ENCODE measurements around the gene KRT84.
A peak's percentile ranks its signal among the peaks of the same experiment; 100 is the strongest.

KRT84 gene

GRCh38 chr12:52362118-52362726 is 23.2 kb downstream of the KRT84 start:
- no peak for DNase-seq (ENCODE audit: low read depth in 2 of 2)

GRCh38 chr12:52361553-52361952 is 23.9 kb downstream of the KRT84 start:
- no peak for DNase-seq (ENCODE audit: low read depth in 2 of 2)

GRCh38 chr12:52360663-52361271 is 24.7 kb downstream of the KRT84 start:
- DNase-seq (ENCODE audit: low read depth in 2 of 2): no peak

- no peak for DNase-seq (ENCODE audit: low read depth in 2 of 2)
Measured at GRCh38 chr12:52360106-52360662, 25.3 kb downstream of the KRT84 start.

DNA sequence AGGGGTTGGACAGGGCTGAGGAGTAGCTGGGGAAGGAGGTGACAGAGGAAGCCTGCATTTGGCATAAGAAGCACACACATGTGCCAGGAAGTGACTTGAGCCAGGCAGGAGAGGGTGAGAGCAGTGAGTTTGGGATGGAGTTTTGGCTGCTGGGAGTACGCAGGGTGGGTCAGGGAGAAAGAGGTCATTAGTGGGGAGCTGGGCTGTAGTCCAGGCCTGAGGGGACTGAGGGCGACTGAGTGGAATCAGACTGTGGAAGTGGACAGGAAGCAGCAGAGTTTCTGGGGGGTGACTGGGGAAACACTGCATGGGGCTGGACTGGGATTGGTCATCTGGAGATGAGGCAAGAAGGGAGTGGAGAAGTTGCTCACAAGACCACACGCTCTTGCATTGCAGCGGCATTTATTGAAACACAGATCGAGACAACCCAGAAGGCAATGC is 25.8 kb downstream of the KRT84 start:
- no peak for DNase-seq (ENCODE audit: low read depth in 2 of 2)

DNA sequence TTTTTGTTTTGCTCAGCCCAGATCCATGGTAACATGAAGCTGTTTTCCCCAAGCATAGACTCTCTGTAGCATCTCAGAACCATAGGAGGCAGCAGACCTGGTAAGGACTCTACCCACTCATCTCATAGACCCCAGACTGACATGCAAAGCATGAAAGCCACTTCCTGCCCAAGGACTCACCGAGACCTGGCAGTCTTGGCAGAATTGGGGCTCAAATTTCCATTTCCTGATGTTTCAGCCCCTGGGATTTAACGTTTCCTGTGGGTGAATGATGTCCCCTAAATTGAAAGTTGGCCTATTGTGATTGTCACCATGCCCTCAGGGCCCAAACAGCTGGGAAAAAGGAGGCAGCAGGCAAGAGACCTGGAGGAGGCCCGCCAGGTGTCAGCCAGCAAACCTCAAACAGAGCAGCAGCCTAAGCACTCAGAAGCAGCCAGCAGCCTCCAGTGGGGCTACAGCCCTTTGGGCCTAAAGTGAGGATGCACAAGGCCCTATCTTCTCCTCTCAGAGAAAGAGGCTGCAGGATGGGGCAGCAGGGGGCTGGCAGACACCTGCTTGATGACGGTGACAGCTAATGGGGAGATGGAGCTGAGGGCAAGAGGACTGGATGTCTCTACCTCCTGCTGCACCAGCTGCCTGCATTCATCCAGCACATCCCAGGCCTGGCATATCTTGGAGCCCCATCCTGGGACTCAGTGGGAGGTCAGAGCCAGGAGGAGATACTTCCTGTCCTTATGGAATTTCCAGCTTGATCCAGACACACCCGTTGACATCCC is 26.7 kb downstream of the KRT84 start:
- DNase-seq (ENCODE audit: low read depth in 2 of 2): no peak

GRCh38 chr12:52356762-52357580 is 28.5 kb downstream of the KRT84 start:
- no peak for DNase-seq (ENCODE audit: low read depth in 2 of 2)

DNA sequence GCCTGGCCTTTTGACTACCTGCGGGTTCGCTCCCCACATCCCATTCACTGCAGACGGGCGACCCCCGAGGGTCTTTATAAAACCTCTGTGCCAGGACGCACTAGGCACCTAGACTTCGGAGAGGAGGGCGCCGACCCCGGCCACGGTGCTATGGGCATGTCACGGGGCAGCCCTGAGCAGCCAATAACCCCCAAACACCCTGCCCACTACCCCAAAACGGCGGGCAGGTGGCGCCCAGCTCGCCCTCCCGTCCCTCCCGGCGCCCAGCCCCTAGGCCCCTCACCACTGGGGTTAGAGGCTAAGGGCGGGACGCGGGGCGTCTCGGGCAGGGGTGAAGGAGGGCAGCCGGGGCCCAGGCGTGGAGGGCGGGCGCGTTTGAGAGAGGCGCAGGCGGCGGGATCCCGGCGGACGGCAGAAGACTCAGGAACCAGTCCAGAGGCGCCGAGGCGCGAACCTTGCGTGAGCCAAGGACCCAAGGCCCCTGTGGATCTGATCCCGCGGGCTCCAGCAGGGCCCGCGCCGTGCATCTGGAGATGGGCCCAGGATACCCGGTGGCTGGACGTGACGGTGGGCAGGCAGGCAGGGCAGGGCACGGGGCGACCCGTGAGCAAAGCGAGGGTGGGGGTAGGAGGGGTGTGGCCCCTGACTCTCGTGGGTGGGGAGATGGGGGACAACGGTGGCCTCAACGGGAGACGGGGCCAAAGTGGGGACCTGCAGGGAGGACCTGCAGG is 29.3 kb downstream of the KRT84 start:
- no peak for DNase-seq (ENCODE audit: low read depth in 2 of 2)

GRCh38 chr12:52355176-52355575 is 30.3 kb downstream of the KRT84 start:
- DNase-seq (ENCODE audit: low read depth in 2 of 2): no peak

GRCh38 chr12:52354200-52354599 is 31.3 kb downstream of the KRT84 start:
- DNase-seq (ENCODE audit: low read depth in 2 of 2): no peak

GRCh38 chr12:52353766-52354165 is 31.7 kb downstream of the KRT84 start:
- DNase-seq (ENCODE audit: low read depth in 2 of 2): no peak

- DNase-seq (ENCODE audit: low read depth in 2 of 2): no peak
Measured at GRCh38 chr12:52352951-52353350, 32.5 kb downstream of the KRT84 start.

DNA sequence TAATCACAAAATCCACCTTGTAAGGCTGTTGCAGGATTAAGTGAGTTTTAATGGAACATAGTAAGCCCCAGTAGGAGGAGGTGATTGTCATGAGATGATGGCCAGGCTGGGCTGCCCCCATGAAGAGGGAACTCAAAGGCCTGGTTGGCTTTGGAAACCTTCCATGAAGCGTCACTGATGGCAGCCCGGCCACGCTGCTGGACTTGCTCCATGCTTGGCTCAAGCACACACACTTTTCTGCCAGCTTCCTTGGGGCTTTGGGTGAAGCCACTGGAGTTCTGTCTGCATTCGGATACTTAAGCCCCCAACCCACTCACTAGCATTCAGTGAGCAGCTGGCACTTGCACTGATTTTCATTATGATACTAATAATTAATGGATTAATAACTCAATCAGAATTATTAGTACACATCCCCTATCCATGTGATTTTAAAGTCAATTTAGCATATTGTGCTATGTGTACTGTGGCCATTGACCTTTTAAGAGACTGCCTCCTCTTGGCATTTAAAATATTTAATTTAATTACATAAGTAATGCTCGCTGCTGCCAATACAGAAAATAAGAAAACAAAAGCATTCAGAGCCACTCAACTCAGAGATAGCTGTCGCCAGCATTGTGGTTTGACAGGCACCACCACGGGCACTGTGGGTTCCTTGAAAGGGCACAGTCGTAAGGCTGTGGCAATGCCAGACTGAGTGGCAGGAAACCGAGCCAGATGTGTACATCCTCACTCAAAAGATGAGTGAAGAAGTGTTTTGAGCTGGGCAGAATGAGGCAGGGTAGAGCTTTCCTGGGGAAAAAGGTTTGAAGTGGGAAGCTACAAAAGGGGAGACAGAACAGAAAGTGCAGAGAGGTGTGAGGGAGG is 34.0 kb downstream of the KRT84 start:
- DNase-seq (ENCODE audit: low read depth in 2 of 2): peak in 1 of 2 donors; percentile 12

DNA sequence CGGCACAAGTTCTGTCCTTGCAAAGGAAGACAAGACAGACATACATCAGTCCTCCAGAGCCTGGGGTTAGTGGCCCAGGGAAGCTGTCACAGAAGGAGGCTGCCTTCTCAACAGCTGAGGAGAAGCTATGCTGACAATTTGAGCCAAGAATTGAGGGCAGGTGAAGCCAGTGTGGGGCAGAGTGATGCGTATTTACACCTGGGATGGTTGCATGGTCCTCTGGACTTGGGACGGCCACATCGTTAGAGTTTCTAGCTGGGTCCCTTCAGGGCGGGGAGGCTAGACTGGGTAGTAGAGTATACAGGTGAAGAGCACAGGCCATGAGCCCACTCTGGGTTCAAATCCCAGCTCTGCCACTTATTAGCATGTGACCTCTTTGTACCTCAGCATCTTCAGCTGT is 34.7 kb downstream of the KRT84 start:
- DNase-seq (ENCODE audit: low read depth in 2 of 2): no peak

GRCh38 chr12:52350021-52350620 is 35.3 kb downstream of the KRT84 start:
- DNase-seq (ENCODE audit: low read depth in 2 of 2): no peak

GRCh38 chr12:52349196-52349595 is 36.3 kb downstream of the KRT84 start:
- no peak for DNase-seq (ENCODE audit: low read depth in 2 of 2)

GRCh38 chr12:52347551-52348510 is 37.6 kb downstream of the KRT84 start:
- DNase-seq (ENCODE audit: low read depth in 2 of 2): no peak

DNA sequence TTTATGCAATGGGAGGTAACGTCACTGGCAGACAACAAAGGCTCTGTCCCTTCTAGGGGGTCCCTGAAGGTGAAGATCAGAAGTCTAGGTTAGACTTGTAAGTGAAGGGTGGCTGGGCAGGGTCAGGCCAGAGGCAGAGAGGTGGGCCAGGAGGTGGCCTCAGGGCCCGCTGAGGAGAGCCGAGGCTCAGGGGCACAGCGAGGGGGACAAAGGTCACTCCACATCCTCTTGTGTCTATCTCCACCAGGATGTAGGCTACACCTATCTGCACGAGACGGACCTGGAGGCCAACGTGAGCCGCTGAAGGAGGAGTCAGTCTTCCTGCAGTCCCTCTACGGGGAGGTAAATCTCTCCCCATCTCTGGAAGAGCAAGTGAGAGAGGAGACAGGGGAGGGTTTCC is 38.4 kb downstream of the KRT84 start:
- no peak for DNase-seq (ENCODE audit: low read depth in 2 of 2)

GRCh38 chr12:52346593-52346992 is 38.9 kb downstream of the KRT84 start:
- DNase-seq (ENCODE audit: low read depth in 2 of 2): no peak

Data from stimulated activated CD4-positive, alpha-beta T cell treated with anti-CD3 and anti-CD28 coated beads, Interleukin-1b, Interleukin-23, amount 100 ng/mL, for 4 hours (primary cell).